Midbrain (tissue), 1 donor: ENCODE measurements around the gene LAGE3.
"Not testable (repeated sequence)": the region's sequence is repeated elsewhere in the genome, so short reads cannot be mapped to it uniquely, and the experiment has no call there.

Source experiments
- DNase-seq: peaks from one replicate; lab custom pipeline; 2025; lab: John Stamatoyannopoulos, UW

The LAGE3 gene

GRCh38 chrX:154502098-154502497, 23.0 kb upstream of the LAGE3 start:
- DNase-seq = no peak

GRCh38 chrX:154501423-154501822, 22.3 kb upstream of the LAGE3 start:
- DNase-seq = not testable (repeated sequence)

DNA sequence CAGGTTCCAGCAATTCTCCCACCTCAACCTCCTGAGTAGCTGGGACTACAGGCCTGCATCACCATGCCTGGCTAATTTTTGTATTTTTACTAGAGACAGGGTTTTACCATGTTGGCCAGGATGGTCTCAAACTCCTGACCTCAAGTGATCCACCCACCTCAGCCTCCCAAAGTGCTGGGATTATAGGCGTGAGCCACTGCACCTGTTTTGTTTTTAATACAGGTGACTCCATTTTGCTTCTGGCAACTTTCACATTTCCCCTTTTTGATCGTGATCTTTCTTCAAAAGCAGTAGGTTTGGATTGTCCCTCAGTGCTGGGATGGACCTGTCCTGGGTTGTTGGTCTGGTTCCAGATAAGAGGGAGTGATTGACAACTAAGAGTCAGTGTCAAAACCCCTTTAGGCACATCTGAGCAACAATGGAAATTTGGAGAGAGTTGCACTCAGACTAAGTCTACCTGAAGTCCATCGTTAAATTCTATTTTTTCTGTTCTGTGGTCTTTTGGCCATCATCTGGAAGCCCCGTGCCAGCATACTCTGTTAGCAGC, 17.6 kb upstream of the LAGE3 start:
- not testable (repeated sequence) for DNase-seq

- no peak for DNase-seq
These were observed 16.4 kb upstream of the LAGE3 start for GRCh38 chrX:154495472-154495922.

DNA sequence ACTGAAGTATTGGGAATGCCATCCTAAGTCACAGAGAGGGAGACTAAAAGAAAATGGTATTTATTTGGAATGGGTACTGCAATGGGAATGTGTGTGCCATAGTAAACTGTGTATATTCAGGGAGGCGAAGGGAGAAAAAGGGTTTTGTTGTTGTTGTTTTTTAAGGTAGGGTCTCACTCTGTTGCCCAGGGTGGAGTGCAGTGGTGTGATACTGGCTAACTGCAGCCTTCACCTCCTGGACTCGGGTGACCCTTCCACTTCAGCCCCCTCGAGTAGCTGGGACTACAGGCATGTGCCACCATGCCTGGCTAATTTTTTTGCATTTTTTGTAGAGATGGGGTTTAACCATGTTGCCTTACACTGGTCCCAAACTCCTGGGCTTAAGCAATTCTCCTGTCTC, 15.6 kb upstream of the LAGE3 start:
- no peak for DNase-seq

GRCh38 chrX:154490414-154491083, 11.5 kb upstream of the LAGE3 start, which contains the start of gene SLC10A3:
Gene SLC10A3, minus strand, starts transcription at chrX:154490629. Its CDS starts 1,689 bp downstream, at chrX:154488940.
- peak; percentile 92 for DNase-seq

- DNase-seq = no peak
These were observed 10.9 kb upstream of the LAGE3 start for GRCh38 chrX:154490021-154490413.

DNA sequence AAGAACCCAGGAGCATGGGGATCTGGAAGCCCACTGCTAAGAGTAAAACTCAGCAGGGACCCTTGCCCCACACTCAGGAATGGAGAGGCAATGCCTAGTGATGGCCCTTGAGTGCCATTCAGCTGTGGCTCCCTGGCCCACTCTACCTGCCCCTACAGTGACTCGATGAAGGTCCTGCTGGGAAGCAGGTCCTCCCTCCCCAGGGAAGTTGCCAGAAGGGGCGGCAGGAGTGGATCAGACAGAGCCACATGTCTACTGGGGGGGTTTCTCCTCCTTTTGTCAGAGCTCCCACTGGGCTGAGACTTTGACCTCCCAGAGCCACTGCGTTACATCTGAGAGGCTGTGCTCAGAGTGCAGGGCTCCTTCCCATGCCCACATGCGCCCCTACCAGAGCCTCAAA, 10.1 kb upstream of the LAGE3 start:
- no peak for DNase-seq

DNA sequence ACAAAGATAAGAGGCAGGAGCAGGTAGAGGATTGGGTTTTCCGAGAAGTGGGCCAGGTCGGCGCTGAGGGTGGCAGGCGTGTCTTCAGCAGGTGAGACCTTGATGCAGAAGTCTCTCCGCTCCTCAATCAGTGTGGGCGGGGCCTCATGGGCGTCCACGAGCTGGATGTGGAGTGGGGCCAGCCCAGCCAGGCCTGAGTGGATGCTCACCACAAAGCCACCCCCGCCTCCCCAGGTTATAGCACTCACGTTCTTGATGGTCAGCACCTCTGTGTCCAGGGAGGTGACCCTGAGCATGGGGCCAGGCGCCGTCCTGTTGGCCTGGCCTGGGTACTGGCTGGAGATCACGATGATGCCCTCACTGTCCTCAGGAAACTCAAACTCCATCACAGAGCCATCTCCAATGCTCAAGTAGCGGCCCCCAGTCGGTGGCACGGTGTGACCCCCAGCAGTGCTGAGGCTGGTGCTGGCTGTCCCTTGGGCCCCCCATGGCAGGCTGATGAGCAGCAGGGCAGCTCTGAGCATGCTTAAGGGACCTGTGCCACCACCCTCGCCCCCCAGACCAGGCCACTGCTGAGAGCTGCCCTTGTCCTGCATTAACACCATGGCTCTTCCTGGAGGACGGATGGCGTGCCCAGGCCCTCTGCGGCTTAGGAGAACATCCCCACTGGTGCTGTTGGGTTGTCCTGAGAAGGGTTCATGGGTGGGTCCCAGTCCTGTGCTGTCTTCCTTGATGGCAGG, 9.4 kb upstream of the LAGE3 start:
- no peak for DNase-seq

DNA sequence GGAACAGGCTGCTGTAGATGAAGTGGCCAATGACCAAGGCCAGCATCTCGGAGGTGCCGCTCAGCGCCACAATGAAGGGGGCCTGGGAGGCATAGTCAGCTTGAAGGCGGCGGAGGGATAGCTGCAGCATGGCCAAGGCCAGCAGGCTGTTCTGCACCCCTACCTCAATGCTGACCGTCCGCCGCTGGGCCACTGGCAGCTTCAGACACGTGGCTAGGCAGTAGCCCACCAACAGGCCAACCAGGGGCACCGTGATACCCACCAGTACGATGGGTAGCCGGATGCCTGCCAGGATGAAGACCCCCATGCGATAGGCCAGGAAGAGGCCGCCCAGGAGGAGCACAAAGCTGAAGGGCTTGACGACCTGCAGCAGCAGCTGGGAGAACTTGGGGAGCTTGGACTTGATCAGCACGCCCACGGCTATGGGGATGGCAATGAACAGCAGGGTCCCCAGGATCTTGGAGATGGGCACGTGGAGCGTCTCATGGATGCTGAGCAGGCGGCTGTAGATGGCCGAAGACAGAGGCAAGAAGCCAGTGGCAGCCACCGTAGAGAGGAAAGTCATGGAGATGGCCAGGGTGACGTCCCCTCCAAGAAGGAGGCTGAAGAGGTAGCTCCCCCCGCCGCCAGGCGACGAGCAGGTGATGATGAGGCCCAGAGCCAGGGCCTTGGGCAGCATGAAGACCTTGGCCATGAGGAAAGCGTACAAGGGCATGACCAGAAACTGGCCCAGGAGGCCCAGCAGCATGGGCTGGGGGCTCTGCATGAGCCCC, 8.6 kb upstream of the LAGE3 start:
- DNase-seq = no peak

DNA sequence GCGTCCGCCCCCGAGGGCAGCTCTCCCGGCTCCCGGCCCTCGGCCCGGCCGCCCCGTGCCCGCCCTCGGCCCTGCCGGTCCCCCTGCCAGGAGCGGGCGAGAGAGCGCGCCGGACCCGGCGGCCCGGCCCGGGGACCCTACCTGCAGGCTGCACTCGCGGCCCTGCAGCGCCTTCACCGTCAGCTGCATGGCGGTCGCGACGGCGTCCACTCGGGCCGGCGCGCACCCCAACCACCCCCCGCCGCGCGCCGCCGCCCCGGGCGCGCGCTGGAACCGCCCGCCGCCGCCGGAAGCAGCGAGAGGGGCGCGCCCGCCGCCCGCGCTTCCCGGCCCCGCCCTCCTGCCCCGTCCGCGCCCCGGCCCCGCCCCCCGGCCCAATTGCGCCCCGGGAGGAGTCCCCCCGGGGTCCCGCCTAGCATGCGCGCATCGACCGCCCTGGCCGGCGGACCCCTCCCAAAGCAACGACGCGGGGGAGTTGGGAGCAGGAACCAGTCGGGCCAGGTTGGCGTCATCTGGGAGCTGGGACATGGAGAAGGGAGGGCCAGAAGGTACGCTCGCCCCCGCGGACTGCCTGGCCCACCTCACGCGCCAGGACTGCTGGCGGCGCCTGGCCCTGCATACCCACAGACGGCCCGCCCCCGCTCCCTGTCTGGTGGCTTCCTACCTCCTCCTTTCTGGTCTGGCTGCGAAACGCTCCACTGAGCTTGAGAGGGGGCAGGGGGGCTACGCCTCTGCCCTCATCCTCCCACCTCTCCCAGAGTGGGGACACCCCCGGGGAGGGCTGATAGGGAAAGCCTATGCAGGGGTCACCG, 7.5 kb upstream of the LAGE3 start, which contains the start of gene UBL4A:
Gene UBL4A, minus strand, starts transcription at position 220 of the 812 bp plus-strand sequence. Its CDS starts 31 bp downstream, at position 189.
- DNase-seq = peak; percentile 13

GRCh38 chrX:154486052-154486395, 6.9 kb upstream of the LAGE3 start:
- no peak for DNase-seq

- no peak for DNase-seq
These were observed 6.3 kb upstream of the LAGE3 start for GRCh38 chrX:154485150-154486051.

- DNase-seq = no peak
These were observed 5.4 kb upstream of the LAGE3 start for GRCh38 chrX:154484255-154485149.

DNA sequence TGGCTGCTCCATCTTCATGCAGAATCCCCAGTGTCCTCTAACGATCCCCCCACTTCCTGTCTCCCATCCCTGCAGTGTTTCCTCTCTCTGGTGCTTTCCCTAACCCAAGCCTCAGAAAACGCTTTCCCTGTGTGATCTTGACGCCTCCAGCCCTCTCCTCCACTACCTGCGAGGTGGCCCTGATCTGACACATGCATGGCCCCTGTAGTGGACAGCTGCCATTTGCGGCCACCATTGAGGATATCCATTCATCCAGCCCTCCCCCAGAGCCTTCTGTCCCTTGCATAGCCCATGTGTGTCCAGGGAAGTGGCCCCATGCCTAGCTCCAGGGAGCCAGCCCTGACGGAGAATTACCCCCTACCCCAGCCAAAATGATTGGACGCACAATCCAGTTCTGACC, 4.2 kb upstream of the LAGE3 start:
- DNase-seq = no peak

DNA sequence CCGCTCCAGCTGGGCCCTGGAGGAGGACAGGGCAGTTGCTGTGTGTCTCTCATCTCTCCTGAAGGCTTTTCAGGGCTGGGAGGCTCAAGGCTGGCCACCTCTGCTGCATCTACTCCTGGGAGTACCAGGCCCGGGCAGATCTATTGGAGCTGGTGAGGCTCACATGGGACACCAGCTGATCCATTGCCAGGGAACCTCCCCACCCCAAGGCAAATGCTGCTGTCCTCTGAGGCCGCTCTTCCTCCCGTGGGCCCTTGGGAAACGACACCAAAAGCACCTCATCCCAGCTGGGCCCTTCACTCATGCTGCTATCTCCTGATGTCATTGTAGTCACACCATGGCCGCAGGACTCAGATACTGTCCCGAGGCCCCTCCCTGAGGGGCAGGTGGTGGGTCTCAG, 3.7 kb upstream of the LAGE3 start:
- no peak for DNase-seq

DNA sequence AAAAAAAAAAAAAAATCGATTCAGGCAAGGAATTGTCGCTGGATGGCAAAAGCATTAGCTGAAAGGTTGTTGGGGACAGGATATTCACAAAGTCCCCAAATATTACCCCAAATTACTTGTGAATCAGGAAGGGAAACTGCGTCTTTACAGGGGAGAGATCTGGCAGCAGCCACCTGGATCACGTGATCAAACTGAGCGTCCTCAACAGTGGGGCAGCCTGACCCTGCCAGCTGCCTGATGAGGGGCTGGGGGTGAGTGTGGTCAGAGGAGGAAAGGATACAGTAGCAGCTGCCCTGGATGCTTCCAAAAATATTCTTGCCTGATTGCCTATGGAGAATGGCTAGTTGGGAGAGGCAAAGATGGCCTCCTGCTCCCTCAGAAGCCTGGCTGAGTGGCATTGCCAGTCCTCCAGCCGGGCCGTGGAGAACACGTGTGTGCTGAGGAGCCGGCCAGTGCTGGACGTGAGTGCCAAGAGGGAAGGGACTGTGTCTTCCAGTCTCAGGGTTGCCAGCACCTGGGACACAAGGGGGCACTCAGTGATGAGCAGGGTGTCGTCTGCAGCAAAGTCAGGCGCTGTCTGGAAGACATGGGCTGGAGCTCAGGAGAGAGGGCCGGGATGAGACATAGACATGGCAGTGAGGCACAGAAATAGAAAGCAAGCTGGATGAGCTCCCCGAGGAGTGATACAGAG, 3.0 kb upstream of the LAGE3 start:
- DNase-seq = no peak

DNA sequence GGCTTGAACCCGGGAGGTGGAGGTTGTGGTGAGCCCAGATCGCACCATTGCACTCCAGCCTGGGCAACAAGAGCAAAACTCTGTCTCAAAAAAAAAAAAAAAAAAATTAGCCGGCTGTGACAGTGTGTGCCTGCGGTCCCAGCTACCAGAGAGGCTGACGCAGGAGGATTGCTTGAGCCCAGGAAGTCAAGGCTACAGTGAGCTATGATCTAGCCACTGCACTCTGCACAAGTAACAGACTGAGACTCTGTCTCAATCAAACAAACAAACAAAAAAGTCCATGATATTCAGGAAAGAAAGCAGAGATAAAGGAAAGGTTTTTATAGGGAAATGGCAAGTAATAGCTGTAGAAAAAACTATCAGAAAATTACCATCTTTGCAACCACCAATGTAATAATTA, 2.1 kb upstream of the LAGE3 start:
- DNase-seq = no peak
